ENCODE measurements around the gene CYP26A1.

GRCh38 chr10:93062514-93063143 lies 11.1 kb upstream of the CYP26A1 start:
- TF ChIP-seq, protein P1, sequence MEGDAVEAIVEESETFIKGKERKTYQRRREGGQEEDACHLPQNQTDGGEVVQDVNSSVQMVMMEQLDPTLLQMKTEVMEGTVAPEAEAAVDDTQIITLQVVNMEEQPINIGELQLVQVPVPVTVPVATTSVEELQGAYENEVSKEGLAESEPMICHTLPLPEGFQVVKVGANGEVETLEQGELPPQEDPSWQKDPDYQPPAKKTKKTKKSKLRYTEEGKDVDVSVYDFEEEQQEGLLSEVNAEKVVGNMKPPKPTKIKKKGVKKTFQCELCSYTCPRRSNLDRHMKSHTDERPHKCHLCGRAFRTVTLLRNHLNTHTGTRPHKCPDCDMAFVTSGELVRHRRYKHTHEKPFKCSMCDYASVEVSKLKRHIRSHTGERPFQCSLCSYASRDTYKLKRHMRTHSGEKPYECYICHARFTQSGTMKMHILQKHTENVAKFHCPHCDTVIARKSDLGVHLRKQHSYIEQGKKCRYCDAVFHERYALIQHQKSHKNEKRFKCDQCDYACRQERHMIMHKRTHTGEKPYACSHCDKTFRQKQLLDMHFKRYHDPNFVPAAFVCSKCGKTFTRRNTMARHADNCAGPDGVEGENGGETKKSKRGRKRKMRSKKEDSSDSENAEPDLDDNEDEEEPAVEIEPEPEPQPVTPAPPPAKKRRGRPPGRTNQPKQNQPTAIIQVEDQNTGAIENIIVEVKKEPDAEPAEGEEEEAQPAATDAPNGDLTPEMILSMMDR (IDR thresholded peaks at IDR 0.05; ENCODE audit: low read depth, low read length), result no peak
- no peak for TF ChIP-seq EZH2phosphoT487 (IDR thresholded peaks at IDR 0.05; ENCODE audit: low read depth)
